ENCODE data around the gene RCBTB1. TPM values are rescaled to one million over a fixed set of nuclear protein-coding genes. Genes with fewer than 3 reads are reported as not detected.

RCBTB1 gene
- total RNA-seq, 1 experiment from 2014 or later = 26.1 TPM

GRCh38 chr13:49608651-49609331 lies 23.4 kb upstream of the RCBTB1 start:
- Histone ChIP-seq H3T11ph (ENCODE audit: low read length) (no peak overlapping the region), H2BK15ac (ENCODE audit: low read depth, low read length) (no peak overlapping the region), H3K79me2 (ENCODE audit: insufficient read depth, low read length) (no peaks in the 10 kb centered on the region), H3K27ac (ENCODE audit: insufficient read length, low read depth, low read length) (no peak overlapping the region), H2BK12ac (ENCODE audit: insufficient read length, low read depth, low read length) (no peak overlapping the region), H3K23ac (ENCODE audit: insufficient read length, low read depth, low read length) (no peak overlapping the region), H4K91ac (ENCODE audit: insufficient read length, low read depth, low read length) (no peak overlapping the region), H3K4ac (ENCODE audit: low read depth, low read length) (no peak overlapping the region), H3K79me1 (ENCODE audit: insufficient read depth, low read depth, low read length, poor library complexity, severe bottlenecking) (no peaks in the 10 kb centered on the region), H3K4me1 (ENCODE audit: insufficient read depth, low read length) (no peaks in the 10 kb centered on the region), H2BK120ac (ENCODE audit: low read depth, low read length, poor library complexity, severe bottlenecking) (no peak overlapping the region), H2AFZ (ENCODE audit: low read length) (no peak overlapping the region), H4K5ac (ENCODE audit: insufficient read length, low read depth, low read length) (no peak overlapping the region), H2BK20ac (ENCODE audit: low read depth, low read length, poor library complexity, severe bottlenecking) (no peak overlapping the region), H2BK5ac (ENCODE audit: insufficient read length, low read length) (no peak overlapping the region), H4K20me1 (ENCODE audit: control insufficient read depth, insufficient read depth, insufficient read length) (no peaks in the 10 kb centered on the region), H3K4me2 (ENCODE audit: insufficient read depth, insufficient read length, low read length) (no peak overlapping the region), H3K9ac (ENCODE audit: extremely low read depth, insufficient read length, low read length) (no peak overlapping the region), H2AK5ac (ENCODE audit: insufficient read length, low read length) (no peak overlapping the region), H3K14ac (ENCODE audit: insufficient read depth, low read length) (no peak overlapping the region), H4K8ac (replicated peaks; ENCODE audit: insufficient read length, low read depth, low read length) (no peak overlapping the region), H3K9me3 (ENCODE audit: control insufficient read depth, low read depth, low read length) (no peaks in the 10 kb centered on the region), H3K23me2 (ENCODE audit: insufficient read length, low read depth, low read length, poor library complexity, severe bottlenecking) (no peaks in the 10 kb centered on the region), H3K18ac (ENCODE audit: insufficient read length, low read depth, low read length) (no peak overlapping the region), H3K27me3 (ENCODE audit: insufficient read depth, low read length) (no peaks in the 10 kb centered on the region), H3K56ac (ENCODE audit: insufficient read length, low read depth, low read length) (no peak overlapping the region)
- no peak overlapping the region for H3K4me3 Mint-ChIP-seq
- no CpG with 5 or more reads among the region's 1 CpG for WGBS (ENCODE audit: extremely low coverage, insufficient read length, low lambda C conversion rate)
- peaks cover 2 to 7% of the 10 kb centered on the region in 2 experiments; a peak in 1 of 4 replicates for H3K4me1 Mint-ChIP-seq
- no peaks in the 10 kb centered on the region for H3K36me3 Mint-ChIP-seq (ENCODE audit: insufficient read depth in 1 of 3, low read depth in 3 of 3)
- no peak overlapping the region for H3K27ac Mint-ChIP-seq
- TF ChIP-seq CTCF (conservative IDR thresholded peaks at IDR 0.05) = no peak
- H3K9me3 Mint-ChIP-seq = no peaks in the 10 kb centered on the region
- no peak for DNase-seq
- no peaks in the 10 kb centered on the region for H3K27me3 Mint-ChIP-seq (ENCODE audit: low read depth)

Measured in H9 (cell line).